Right lung (tissue), 5 donors: ENCODE data around the gene EVI5. TPM values are rescaled to one million over a fixed set of nuclear protein-coding genes. Genes with fewer than 3 reads are reported as not detected.

Experiments used
- DNase-seq, 2 donors: peaks; one replicate each; pipeline ENCODE4 v3.0.0-alpha.2; 2013
- polyA plus RNA-seq, 5 donors: library from polyadenylated mRNA; unstranded; fragments of 120-200 nt; gene quantifications; one replicate each; pipeline versions ENCODE4 v1.2.1 to v1.2.3, GENCODE V29; 2013; ENCODE audit warnings: inconsistent platforms in 1 of 5, low replicate concordance in 1 of 5; ENCODE audit not compliant: insufficient read length in 5 of 5, insufficient read depth in 1 of 5

EVI5 gene
- polyA plus RNA-seq, 5 donors, result 15.2 to 22.5 (median 21.7) TPM

- DNase-seq, result no peak
These were observed 325.0 kb downstream of the EVI5 start for GRCh38 chr1:92459871-92460320.

Other genes with a start within 250 kb of the EVI5 start
- gene RPL5, start 46.9 kb upstream of the EVI5 start, polyA plus RNA-seq, result 1,000 to 10,000 TPM; 2,868 to 3,314 (median 3,014) TPM
- gene DIPK1A, start 176.4 kb upstream of the EVI5 start, polyA plus RNA-seq, result 10 to 100 TPM in 3 of 5 donors, 1 to 10 TPM in 2; 7.8 to 13.9 (median 12.2) TPM